DMS 273 (cell line): ENCODE results near the gene SHB.

ENCODE experiments used
- DNase-seq: peaks from one replicate; lab custom pipeline; 2025; ENCODE audit not compliant: unreplicated experiment; lab: John Stamatoyannopoulos, UW

Gene SHB

DNA sequence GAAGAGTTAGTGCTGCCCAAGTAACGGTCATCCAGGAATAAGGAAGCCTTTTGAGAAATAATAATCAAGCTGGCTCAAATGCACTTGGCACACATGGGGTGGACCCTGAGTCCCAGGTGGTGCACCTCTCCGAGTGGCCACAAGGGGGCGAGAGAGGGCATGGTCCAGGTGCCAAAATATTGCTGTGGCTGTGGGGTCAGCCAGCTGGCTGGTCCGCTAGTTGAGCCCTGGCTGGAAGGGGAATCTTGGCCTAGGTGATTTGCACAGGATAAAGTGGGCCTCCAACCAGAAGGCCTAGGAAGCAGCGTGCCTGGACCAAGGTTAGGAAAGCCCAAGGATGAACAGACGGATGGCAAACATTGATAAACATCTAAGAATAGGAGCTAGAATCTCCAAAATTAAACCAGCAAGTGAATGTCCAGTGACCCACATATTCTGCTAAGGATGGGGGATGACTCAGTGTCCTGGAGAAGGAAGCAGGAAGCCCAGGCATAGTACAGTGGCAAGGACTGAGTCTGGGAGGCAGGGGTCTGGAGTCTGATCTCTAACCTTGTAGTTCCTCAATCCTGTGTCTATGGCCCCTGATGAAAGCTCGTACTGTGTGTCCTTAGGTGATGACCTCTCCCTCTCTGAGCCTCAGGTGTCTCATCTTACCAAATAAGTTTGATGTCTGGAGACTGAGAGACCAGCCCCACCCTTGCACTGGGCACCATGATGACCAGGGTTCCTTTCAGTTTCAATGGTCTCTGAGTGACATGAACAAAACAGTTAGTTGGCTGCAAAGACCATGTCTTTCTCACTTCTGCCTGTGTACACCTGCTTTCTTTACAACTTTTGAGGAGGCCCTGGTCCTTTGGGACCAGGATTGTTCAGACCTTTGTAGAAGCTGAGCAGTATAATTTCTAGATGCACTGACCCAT, 19.2 kb upstream of the SHB start:
- peak; percentile 76 for DNase-seq

DNA sequence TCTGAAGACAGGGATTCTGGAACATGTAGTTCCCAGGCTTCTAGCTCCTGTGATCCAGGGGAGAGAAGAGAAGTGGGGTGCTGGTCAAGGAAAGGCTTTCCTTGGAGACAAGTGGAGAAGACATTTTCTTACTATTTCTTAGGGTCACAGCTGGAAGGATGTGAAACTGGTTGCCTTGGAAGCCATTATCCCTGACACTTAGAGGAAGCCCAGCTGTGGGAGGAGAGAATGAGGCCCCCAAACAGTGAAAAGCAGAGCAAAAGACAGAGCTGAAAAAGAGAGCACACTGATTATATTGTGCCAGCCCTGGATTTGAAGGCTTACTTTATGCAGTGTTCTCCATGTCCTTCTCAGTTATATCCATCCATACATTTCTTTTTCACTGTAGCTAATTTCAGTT, 17.5 kb upstream of the SHB start:
- no peak for DNase-seq

DNA sequence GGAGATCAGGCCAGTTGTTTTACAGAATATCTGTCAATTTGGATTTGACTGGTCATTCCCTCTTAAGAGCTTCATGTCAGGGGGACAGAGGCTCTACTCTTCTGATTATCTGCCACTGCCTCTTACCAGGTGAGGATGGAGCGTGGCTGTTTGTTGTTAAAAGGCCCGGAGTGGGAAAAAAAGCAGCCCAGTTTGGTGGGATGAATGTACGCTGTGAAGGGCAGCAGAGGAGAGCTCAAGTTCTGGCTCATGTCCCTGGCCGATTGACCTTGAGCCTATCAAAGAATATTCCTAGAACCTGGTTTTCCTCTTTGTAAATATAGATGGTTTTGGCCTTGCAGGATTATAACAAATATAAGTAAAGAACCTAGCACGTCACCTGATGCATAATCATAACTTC, 16.3 kb upstream of the SHB start:
- DNase-seq: no peak

DNA sequence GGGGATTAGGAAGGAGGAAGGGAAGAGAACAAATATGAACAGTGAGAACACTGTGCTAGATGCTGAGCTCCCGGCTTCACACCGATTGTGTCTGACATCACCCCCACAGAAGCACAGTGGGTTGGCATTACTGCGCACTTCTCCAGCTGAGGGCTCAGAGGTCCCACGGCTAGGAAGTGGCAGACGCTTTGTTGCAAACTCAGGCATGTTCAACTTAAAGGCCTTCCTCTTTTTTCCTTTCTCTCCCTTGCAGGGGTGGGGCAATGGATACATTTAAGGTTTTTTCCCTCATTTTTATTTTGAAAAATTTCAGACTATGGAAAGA, 15.5 kb upstream of the SHB start:
- no peak for DNase-seq

DNA sequence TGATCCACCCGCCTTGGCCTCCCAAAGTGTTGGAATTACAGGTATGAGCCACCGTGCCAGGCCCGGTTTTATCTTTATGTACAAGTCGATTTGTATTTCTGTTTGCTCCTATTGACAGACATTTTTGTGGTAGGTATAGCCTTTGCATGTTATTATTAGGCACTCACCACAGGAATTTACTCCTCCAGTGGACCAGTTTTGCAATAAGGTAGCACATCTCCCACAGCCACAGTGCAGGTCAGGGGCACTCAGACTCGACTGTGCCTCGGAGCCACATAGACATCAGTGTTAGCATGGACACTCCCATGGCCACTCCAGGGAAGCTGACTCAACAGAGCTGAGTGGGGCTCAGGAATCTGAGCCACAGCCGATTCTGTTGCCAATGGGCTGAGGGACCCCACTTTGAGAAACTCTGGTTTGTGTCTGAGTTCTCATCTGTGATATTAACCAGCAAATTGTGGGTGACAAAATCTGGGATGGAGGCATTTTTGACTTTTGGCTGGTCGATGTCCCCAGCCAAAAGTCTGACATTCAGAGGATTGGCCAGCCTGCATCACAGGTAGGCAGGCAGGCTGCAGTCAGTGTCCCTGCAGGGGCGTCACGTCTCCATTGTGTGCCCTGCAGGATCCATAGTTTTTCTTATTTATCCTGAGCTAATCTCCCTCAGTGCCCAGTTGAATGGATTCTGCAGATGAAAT, 15.0 kb upstream of the SHB start:
- DNase-seq: no peak

DNA sequence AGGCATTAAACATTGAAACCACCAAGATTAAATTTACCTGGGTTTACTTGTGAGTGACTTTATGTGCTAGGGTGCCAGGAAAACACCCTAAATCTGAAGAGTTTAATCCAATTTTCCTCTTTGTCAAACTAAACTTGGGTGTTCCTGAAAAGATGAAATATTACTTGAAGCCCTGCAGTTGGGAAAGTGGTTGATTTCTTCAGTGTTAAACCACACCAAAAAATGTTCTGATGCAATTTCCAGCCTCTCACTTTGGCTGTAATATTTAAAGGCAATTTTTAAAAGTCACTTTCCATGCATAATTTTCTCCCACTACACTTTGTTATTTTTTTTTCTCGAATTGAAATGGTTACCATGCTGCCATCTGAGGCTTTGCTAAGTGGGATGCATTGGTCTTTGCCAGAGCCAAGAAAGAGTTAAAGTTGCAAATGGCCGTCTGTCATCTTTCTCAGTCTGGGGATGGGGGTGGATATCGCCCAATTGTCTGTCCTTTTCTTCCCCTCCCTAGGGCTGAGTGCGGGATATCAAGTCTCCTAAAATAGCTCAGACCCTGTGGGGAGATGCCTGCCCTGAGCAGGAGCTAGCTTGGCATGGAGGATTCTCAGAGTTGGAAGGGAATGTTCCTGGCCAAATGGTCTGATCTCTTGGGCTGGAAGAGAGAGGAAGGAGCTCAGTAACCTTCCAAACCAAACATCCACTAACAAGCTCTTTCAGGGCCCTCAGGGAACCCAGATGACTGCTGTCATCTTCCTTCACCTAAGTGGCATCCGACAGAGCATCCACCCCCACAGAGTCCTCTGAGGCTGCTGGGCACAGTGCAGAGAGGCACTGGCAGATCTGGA, 13.6 kb upstream of the SHB start:
- no peak for DNase-seq

DNA sequence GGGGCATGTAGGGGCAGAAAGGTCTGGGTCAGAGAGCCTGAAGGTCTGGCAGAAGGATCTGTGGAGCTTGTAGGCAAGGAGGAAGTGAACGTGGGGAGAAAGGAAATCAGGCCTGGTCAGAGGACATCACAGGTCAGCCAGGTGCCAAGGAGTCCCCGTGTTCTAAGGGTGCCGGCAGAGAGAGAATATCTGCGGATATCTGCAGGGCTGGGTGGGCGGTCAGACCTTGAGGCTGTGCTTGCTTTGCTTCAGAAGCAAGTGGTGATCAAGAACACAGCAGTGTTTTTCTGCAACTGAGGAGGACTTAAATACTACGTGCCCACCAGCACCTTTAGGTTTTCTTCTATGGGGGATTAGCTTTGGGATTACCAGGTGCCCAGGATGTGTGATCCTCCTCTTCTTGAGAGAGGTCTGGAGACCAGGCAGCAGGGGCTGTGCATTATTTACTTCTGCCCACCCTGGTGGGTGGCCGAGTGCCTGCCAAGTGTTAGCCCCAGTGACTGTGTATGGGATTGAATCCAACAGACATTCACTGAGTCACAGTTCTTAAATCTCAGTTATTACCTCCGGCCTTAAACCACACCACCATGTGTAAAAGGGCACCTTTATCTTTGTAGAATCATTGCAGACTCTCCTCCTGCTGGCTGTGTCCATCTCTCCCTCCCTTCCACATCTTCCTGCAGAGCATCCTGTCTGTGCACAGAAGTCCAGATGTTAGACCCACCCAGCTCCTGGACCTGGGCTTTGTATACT, 12.5 kb upstream of the SHB start:
- DNase-seq: no peak

DNA sequence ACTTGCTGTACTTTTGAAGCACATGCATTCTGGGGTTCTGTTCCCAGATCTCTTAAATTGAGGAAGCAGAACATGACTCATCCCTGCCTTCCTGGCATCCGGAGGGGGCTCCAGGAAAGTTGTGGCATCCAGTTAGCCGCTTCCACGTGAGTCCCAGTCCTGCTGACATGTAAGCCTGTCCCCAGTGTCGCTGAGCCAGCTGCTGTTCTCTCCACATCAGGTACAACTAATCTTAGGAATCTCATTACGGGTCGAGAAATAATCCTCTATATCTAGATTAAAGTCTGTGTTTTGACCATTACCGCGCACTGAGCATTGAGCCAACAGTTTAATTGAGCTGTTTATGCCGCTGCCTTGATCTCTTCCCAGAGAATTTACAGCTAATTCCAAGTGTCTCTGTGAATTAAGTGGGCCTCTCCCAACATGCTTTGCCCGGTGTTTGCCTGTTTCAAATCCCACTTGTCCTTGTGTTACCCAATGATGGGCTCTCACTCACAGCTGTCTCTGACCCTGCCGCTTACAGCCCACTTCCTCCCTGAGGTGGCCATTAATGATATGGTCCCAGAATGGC, 10.5 kb upstream of the SHB start:
- DNase-seq: peak; percentile 19

DNA sequence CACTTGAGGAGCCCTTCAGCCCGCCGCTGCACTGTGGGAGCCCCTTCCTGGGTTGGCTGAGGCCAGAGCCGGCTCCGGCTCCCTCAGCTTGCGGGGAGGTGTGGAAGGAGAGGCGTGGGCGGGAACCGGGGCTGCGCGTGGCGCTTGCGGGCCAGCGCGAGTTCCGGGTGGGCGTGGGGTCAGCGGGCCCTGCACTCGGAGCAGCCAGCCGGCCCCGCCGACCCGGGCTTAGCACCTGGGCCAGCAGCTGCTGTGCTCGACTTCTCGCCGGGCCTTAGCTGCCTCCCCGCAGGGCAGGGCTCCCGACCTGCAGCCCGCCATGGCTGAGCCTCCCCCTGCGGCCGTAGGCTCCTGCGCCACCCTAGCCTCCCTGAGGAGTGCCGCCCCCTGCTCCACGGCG, 6.2 kb upstream of the SHB start:
- DNase-seq: no peak

DNA sequence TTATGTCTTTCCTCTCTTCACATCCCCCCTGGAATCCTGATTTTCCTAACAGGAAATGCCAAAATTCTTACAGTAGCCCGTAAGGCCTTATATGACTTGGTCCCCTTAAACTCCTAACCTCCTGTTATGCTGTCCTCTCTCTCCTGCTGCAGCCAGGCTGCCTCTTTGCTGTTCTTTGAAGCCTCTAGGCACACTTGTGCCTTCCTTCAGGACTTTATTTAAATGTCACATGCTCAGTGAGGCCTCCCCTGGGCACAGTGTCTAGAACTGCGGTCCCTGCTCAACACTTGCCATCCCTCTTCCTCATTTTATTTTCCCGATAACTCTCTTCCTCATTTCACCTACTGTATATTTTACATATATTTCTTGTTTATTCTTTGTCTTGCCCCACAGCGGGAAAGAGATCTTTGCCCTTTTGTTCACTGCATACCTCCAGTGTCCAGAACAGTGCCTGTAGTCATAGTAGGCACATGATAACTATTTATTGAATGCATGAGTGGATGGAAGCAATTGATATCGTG, 5.5 kb upstream of the SHB start:
- DNase-seq: no peak

DNA sequence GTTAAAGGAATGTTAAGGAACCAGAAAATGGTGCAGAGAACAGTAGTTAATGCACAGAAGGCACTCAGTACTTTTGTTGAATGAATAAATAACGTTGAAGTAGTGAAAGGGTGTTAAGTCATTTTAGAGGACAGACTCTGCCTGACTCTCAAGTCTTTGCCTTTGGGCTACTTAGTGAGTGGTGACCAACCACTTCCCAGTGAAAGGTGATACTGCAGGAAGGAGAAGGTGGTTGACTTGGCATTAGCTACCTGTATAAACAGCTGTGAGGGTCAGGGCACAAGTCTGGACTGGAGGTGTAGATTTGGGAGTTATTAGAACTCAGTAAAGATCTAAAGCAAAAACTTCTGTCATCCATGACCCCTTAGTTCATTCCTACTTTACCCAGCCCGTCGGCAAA, 4.9 kb upstream of the SHB start:
- no peak for DNase-seq

DNA sequence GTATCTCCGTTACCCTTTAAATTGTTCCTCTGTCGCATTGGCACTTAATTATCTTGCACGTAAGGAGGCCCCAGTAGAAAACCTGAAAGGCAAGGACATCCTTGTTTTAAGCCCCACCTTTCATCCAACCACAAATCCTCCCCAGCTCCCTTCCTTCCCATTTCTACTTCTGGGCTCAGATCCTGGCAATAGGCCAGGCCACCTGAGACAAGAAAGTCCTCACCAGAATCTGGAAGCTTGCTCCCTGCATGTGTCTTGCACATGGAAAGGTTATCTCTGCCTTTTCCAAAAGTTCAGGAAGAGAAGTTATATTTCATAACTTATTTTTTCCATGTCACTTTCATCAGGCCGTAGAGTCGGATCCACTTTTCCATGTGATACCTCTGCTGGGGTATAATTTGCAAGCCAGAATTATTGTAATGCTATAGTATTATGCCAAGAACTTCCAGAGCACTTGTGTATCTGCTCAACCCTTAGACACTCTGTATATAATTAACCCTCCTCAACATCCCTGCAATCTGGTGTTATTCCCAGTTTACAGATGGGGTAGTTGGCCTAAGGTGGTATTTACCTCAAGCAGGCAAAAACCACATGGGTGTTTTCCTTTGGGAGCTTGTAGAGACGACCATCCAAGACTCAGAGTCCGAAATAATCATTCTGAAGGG, 2.6 kb upstream of the SHB start:
- peak; percentile 32 for DNase-seq

DNA sequence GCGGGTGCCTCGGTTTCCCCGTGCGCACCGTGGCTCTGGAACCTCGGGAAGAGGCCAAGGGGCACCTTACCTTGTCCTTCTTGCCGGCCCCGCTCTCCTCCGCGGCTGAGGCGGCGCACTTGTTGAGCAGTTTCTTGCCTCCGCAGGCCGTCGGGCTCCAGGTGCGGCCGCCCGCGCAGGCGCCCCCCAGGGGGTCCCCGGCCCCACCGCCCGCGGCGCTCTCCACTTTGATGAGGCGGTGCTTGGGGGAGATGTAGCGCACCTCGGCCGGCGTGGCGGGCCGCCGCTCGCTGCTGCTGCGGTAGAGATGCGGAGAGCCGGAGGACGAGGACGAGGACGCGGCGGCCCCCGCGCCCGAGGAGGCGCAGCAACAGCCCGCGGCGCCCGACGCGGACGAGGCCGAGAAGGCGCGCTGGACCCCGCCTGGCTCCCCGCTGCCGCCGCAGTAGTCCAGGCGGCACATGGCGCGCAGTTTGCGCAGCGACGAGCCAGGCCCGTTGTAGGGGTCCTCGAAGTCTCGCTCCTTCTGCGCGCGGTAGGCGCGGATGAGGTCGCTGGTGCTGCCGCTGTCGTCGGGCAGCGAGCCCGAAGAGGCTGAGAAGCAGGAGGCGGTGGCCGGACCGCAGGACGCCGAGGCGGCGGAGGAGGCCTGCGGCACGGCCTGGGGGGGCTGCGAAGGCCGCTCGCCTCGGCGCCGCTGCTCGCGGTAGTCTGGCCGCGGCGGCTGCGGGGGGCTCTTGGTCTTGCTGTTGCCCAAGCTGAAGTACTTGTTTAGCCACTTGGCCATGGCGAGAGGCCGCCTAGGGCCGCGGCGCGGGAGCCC, 957 bp downstream of the SHB start:
- DNase-seq: peak; percentile 66

DNA sequence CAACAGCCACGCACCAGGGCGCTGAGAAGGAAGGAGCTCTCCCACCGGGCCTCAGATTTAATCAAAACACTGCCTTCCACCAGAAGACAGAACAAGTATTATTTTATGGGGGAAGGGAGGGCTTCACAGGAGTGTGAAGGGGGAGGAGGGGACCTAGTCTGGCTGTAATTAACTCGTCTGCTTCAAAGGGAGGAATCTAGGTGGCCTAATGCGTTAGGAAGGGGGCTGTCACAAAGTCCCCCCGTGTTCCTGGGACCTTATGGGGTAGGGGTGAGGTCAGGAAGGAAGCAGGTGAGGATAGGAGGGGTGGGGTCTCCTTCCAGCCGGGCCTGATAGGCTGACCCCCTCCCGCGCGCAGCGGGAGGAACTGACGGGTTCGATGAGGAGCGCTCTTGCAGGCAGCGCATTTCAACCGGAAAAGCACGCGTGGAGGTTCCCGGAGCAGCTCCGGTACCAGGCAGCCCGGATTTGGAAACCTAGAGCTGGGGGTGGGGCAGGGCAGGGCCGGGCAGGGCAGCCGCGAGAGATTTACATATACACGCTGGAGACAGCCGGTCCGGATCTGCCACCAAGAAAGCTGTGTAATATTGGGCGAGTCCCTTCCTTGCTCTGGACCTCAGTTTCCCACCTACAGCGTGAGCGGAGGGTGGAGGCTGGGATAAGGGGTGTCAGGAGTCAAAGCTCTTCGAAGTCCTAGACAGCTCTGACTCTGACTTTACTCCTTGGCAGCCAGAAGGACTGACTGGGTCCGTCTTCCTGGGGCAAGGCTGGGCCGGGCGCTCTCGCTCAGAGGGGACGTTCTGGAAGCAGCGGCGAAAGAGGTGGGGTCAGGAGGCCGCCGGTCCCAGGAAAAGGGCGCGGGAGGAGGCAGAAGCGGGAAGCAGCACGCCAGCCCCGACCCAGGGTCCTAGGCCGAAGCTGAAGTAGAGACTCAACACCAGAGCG, 1.8 kb downstream of the SHB start:
- peak; percentile 58 for DNase-seq

DNA sequence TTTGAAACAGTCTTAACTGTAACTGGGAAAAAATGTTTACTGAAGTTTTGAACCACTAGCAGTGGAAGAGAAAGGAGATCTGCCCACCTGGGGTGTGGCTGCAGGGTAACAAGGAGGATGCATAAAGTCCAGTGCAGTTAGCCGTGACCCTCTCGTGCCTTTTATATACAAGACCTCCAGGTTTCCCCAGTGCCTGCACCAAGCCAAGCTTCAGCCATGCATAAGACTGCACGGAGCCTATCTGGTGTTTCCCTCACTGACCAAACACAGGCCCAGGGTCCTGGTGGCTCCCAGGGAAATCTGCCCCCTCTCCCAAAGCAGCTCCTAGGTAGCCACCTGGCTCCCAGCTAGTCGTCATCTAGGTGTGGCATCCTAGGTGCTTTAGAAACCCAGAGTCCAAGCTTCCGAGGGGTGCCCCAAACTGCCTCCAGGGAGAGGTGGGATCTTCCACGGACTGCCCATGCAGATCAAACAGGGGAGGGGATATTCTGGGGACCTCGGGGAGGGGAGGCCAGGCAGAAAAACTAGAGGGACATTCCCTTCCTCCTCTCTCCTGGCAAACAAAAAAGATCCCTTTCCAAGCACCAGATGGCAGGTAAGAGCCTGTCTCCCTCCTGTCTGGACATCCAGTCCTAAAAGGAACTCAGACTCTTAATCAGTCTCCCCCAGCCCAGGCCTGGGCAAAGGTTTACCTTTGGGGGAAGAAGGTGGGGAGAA, 2.7 kb downstream of the SHB start:
- peak; percentile 68 for DNase-seq

DNA sequence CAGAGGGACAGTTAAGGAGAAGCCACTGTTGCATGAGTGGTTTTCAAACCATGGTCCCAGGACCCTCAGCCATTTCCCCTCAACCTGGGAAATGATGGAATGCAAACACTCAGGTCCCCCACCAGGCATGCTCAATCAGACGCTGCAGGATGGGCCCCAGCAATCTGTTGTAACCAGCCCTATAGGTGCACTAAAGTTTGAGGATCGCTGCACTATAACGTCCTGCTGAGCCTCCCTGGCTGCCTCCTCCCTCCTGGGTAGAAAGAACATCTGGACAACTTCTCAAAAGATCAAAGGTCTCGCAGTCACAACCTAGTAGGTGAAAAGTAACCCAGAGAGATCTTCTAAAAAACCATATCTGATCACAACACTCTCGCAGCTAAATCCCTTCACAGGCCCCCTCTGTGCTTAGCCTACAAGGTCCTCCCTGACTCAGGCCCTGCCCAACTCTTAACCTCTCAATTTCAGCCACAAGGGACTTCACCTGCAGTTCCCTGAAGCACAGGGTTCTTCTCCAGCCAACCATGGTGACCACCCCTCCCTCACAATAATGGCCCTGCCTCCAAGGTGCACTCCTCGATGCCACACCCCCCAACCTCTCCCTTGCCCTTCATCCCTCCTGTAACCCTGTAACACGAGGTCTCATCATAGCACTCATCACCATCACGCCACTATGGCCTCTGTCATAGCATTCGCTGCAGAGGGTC, 3.5 kb downstream of the SHB start:
- peak; percentile 11 for DNase-seq
